Hepatocyte (in vitro differentiated cells): ENCODE results near the gene NUDT16L1. TPM values are rescaled to one million over a fixed set of nuclear protein-coding genes. Genes with fewer than 3 reads are reported as not detected.

Source experiments
- DNase-seq: peaks from one replicate; pipeline ENCODE4 v3.0.0-alpha.2; 2016; ENCODE audit warnings: low spot score
- H2AFZ ChIP-seq: fragments of 200-600 bp; sonication (generic); 2 replicates; pipeline ENCODE4 v1.6.0; 2016; ENCODE audit warnings: antibody characterized with exemption, mild to moderate bottlenecking
- H3K27ac ChIP-seq: fragments of 200-600 bp; sonication (generic); 2 replicates; pipeline ENCODE4 v1.5.1; 2016; ENCODE audit warnings: mild to moderate bottlenecking
- H3K27me3 ChIP-seq: fragments of 200-600 bp; sonication (generic); 2 replicates; pipeline ENCODE4 v1.6.1; 2016
- H3K36me3 ChIP-seq: fragments of 200-600 bp; sonication (generic); replicated peaks from 2 replicates; pipeline ENCODE4 v1.5.1; 2016; ENCODE audit warnings: low read depth; ENCODE audit not compliant: insufficient read depth
- H3K4me1 ChIP-seq: fragments of 200-600 bp; sonication (generic); 2 replicates; pipeline ENCODE4 v1.5.1; 2016; ENCODE audit warnings: mild to moderate bottlenecking, moderate library complexity; ENCODE audit not compliant: insufficient read depth
- H3K4me2 ChIP-seq: fragments of 200-600 bp; sonication (generic); 2 replicates; pipeline ENCODE4 v1.6.0; 2016
- H3K4me3 ChIP-seq: fragments of 200-600 bp; sonication (generic); 2 replicates; pipeline ENCODE4 v1.5.1; 2016; ENCODE audit warnings: mild to moderate bottlenecking
- H3K79me2 ChIP-seq: fragments of 200-600 bp; sonication (generic); 2 replicates; pipeline ENCODE4 v1.6.0; 2017; ENCODE audit warnings: mild to moderate bottlenecking
- H3K9me2 ChIP-seq: fragments of 200-600 bp; sonication (generic); replicated peaks from 2 replicates; pipeline ENCODE4 v1.6.0; 2017; ENCODE audit warnings: mild to moderate bottlenecking; ENCODE audit not compliant: insufficient read depth
- H3K9me3 ChIP-seq: fragments of 200-600 bp; sonication (generic); 2 replicates; pipeline ENCODE4 v1.5.1; 2016; ENCODE audit warnings: low read depth, mild to moderate bottlenecking
- H4K20me1 ChIP-seq: fragments of 200-600 bp; sonication (generic); 2 replicates; pipeline ENCODE4 v1.6.0; 2016; ENCODE audit warnings: mild to moderate bottlenecking; ENCODE audit not compliant: insufficient read depth, poor library complexity, severe bottlenecking
- EZH2 ChIP-seq: fragments of 200-600 bp; sonication (generic); IDR thresholded peaks from 2 replicates; pipeline ENCODE4 v1.6.1; 2016; ENCODE audit warnings: antibody characterized with exemption, mild to moderate bottlenecking, borderline replicate concordance
- EZH2phosphoT487 ChIP-seq: fragments of 200-600 bp; sonication (generic); IDR thresholded peaks from one replicate; pipeline ENCODE4 v1.6.1; 2018; ENCODE audit warnings: antibody characterized with exemption, mild to moderate bottlenecking, low read depth, moderate library complexity; ENCODE audit not compliant: unreplicated experiment, severe bottlenecking
- WGBS: methylation state at CpG from one replicate; pipeline ENCODE4 v1.1.6; 2016; ENCODE audit warnings: low lambda C conversion rate; ENCODE audit errors: missing lambda C conversion rate; 5-methylcytosine and 5-hydroxymethylcytosine counted together
- polyA plus RNA-seq: library from polyadenylated mRNA; unstranded; fragments of >200 nt; fragmentation: Nextera tagmentation; extraction: Ambion mirVana; gene quantifications from 2 replicates; pipeline ENCODE4 v1.2.1, GENCODE V29; 2016
- total RNA-seq: library from RNA; depleted of rRNA; stranded (reverse); fragments of >200 nt; gene quantifications from 2 replicates; pipeline ENCODE4 v1.2.3, GENCODE V29; 2014
- TF ChIP-seq, protein P1 (sequence below): fragments of 200-600 bp; sonication (generic); IDR thresholded peaks from 2 replicates; pipeline ENCODE4 v1.5.1; 2016; ENCODE audit warnings: antibody characterized with exemption, mild to moderate bottlenecking; ENCODE audit not compliant: poor library complexity

Gene NUDT16L1
- total and polyA plus RNA-seq, 2 experiments from 2014 or later: 54.8 to 80.5 TPM

DNA sequence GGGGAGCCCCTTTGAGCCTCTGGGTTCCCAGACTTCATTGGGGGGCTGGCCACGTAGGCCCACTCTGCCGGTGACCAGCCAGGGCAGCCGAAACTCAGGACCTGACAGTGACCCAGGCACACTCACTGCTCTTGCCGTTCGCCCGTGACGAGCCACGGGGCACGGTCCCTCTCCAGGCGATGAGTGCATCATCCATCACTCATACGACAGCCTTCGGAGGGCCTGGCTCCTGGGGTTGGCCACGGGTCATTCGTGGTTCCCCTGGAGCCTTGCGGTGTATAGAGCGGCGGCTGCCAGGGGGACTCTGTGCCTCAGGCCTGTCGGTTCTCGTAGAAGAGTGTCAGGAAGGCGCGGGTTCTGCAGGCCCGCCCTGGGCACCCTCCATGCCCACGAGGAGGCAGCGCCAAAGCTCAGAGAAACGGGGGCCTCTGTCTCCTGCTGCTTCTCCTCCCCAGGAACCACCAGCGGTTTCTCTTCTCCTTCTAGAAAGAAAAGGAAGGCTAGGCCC, 11.2 kb upstream of the NUDT16L1 start:
- H3K4me2 ChIP-seq: no peak overlapping the region
- no peaks in the 10 kb centered on the region for H3K4me1 ChIP-seq
- no peaks in the 10 kb centered on the region for H3K9me2 ChIP-seq
- DNase-seq: no peak
- H4K20me1 ChIP-seq: no peaks in the 10 kb centered on the region
- H2AFZ ChIP-seq: no peak overlapping the region
- H3K4me3 ChIP-seq: no peak overlapping the region
- no peak for TF ChIP-seq EZH2phosphoT487
- TF ChIP-seq, protein P1, sequence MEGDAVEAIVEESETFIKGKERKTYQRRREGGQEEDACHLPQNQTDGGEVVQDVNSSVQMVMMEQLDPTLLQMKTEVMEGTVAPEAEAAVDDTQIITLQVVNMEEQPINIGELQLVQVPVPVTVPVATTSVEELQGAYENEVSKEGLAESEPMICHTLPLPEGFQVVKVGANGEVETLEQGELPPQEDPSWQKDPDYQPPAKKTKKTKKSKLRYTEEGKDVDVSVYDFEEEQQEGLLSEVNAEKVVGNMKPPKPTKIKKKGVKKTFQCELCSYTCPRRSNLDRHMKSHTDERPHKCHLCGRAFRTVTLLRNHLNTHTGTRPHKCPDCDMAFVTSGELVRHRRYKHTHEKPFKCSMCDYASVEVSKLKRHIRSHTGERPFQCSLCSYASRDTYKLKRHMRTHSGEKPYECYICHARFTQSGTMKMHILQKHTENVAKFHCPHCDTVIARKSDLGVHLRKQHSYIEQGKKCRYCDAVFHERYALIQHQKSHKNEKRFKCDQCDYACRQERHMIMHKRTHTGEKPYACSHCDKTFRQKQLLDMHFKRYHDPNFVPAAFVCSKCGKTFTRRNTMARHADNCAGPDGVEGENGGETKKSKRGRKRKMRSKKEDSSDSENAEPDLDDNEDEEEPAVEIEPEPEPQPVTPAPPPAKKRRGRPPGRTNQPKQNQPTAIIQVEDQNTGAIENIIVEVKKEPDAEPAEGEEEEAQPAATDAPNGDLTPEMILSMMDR: no peak
- no peak for TF ChIP-seq EZH2
- H3K79me2 ChIP-seq: no peaks in the 10 kb centered on the region
- H3K9me3 ChIP-seq: no peaks in the 10 kb centered on the region
- H3K27me3 ChIP-seq: no peaks in the 10 kb centered on the region
- WGBS: 94% methylated on average over 26 of the region's 26 CpGs
- no peak overlapping the region for H3K27ac ChIP-seq
- no peaks in the 10 kb centered on the region for H3K36me3 ChIP-seq

DNA sequence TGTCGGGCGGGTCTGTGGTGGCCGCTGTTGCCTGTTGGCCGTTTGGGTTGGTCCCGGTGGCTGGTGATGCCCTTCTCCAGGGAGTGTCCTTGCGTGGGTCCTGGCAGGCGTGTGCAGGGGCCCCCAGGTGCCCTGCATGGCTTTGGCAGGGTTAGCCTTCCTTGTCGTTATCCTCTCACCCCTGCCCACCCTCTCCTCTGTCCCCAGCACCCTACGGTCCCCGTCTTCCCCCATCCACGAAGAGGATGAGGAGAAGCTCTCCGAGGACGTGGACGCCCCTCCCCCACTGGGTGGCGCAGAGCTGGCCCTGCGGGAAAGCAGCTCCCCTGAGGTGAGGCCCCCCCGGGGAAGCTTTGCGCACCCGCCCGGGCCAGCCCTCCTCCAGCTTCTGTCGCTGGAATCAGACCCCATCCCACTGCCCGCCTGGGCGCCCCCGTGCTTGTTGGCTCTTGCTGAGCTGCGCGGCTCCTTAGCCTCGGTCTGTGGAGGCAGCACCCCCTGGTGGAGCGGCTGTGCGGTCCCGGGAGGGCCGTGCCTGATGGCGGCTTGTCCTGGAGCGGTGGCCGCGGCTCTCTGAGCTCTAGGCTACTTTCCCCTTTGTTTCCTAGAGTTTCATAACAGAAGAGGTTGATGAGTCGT, 10.6 kb upstream of the NUDT16L1 start:
- DNase-seq: no peak
- H3K9me3 ChIP-seq: no peaks in the 10 kb centered on the region
- H3K27me3 ChIP-seq: no peaks in the 10 kb centered on the region
- no peak overlapping the region for H3K4me2 ChIP-seq
- no peaks in the 10 kb centered on the region for H4K20me1 ChIP-seq
- no peaks in the 10 kb centered on the region for H3K4me1 ChIP-seq
- H2AFZ ChIP-seq: no peak overlapping the region
- 92% methylated on average over 29 of the region's 36 CpGs for WGBS
- no peak overlapping the region for H3K4me3 ChIP-seq
- no peaks in the 10 kb centered on the region for H3K79me2 ChIP-seq
- no peaks in the 10 kb centered on the region for H3K36me3 ChIP-seq
- H3K9me2 ChIP-seq: no peaks in the 10 kb centered on the region
- no peak overlapping the region for H3K27ac ChIP-seq
- TF ChIP-seq EZH2phosphoT487 (no peak), EZH2 (no peak)
- TF ChIP-seq, protein P1: peak; percentile 23

GRCh38 chr16:4683255-4684057, 9.9 kb upstream of the NUDT16L1 start:
- H3K4me1 ChIP-seq: no peaks in the 10 kb centered on the region
- 94% methylated on average over 17 of the region's 17 CpGs for WGBS
- H3K79me2 ChIP-seq: no peaks in the 10 kb centered on the region
- no peaks in the 10 kb centered on the region for H3K9me2 ChIP-seq
- no peak overlapping the region for H2AFZ ChIP-seq
- no peaks in the 10 kb centered on the region for H3K36me3 ChIP-seq
- H3K27me3 ChIP-seq: no peaks in the 10 kb centered on the region
- no peaks in the 10 kb centered on the region for H4K20me1 ChIP-seq
- no peaks in the 10 kb centered on the region for H3K9me3 ChIP-seq
- no peak for DNase-seq
- no peak overlapping the region for H3K27ac ChIP-seq
- TF ChIP-seq EZH2 (no peak), EZH2phosphoT487 (no peak)
- TF ChIP-seq, protein P1: no peak
- H3K4me3 ChIP-seq: no peak overlapping the region
- no peak overlapping the region for H3K4me2 ChIP-seq
